IPS-NIHi7 (cell line): Measurements from ENCODE around the gene AP5S1.

Source experiments
- DNase-seq: peaks from one replicate; pipeline ENCODE4 v3.0.0; 2012; ENCODE audit warnings: mixed read lengths; ENCODE audit errors: extremely low spot score

The AP5S1 gene

DNA sequence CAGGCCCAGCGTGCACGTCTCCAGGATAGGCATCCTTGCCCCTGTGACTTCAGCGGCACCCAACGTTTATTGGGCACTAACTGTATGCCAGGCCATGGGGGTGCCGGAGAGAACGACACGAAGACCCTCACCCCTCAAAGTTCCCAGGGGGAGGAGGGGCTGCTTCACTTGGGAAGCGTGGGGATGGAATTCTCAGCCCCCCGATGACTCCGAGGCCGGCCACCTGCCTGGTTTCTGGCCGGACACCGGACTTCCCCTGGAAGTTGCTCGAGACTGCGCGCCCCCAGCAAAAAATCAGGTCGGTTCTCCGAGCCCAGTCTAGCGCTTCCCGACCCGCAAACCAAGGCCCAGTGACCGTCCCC is 26.0 kb downstream of the AP5S1 start:
- DNase-seq = no peak

DNA sequence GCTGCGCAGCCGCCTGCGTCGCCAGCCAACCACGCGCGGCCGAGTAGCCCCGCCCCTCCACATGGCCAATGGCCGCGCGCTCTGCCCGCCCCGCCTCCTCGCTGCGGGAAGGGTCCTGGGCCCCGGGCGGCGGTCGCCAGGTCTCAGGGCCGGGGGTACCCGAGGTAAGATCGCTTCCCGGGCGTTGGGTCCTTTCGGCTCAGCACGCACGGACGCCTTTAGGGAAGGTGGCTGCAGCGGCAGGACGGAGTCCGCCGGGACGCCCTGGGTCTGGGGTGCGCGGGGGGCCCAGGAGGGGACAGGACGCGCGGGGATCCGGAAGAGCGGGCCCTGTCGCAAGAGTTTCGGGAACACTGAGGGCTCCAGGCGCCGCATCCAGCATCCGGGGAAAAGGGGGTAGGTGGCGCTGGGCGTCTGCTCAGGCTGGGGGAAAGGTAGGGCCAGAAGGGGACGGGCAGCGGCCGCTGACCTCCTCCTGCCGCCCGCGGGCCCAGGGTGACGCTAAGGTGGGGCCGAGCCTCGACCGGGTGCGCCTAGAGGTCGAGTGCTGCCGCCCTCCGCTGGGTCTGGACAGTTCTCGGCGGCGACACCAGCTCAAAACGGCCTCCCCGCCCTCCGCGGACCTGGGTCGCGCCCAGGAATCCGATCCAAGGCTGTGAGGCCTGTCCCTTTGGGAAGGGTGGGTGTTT is 26.5 kb downstream of the AP5S1 start, which contains the start of gene MAVS:
Gene MAVS (plus strand): TSS at position 95 of the 689 bp plus-strand sequence. CDS start 7,791 bp downstream, outside the sequence.
- DNase-seq = peak; percentile 98

DNA sequence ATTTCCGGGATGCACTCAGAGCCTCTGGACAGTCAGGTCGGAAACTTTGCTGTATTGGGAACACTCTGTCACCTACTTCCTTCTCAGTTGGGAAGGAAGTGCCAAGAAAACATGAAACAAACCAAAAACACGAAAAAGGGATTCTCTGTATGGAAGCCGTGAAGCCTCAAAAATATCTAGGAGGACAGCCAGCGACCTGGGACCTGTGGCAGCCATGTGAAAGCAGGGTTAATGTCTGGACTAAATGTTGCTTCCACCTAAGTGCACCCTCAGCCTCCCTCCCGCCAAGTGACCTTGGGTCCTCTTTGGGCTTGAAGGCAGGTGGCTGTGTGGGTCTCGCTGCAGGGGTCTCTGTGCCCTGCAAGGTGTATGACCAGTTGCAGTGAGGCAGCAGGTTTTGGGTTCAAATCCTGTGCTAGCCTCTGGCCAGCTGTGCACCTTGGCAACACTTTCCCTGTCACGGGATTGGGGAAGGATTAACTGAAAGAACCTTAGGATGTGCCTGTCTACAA is 27.1 kb downstream of the AP5S1 start:
- DNase-seq = no peak

DNA sequence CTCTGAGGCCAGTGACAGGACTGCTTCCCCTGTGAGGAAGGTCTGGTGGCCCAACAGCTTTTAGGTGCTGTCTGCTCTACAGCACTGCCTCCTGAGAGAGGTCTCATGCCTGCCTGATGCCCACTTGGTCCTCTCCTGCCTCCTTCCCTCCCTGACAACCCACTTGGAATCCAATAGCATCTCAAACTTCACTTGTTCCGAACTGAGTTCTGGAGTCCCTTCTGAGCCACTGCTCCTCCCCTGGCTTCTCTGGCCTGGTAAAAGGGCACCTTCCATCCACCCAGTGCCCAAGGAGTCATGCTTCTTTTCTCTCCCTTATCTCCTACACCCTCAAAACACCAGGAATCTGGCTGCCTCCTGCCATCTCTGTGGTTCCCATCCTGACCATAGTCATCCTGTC is 28.2 kb downstream of the AP5S1 start:
- no peak for DNase-seq

DNA sequence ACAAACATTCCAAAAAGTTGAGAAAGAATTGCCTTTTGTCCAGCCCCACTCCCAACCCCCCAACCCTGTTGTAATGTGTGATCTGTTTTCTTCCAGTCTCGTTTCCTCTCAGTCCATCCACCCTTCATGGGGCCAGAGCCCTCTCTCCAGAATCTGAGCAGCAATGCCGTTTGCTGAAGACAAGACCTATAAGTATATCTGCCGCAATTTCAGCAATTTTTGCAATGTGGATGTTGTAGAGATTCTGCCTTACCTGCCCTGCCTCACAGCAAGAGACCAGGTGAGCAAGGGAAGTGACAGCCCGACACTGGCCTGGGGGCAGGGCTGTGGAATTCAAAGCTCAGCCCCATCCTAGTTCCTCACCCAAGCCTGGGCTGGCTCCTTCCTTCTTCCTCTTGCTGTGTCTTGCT is 34.1 kb downstream of the AP5S1 start:
- no peak for DNase-seq

DNA sequence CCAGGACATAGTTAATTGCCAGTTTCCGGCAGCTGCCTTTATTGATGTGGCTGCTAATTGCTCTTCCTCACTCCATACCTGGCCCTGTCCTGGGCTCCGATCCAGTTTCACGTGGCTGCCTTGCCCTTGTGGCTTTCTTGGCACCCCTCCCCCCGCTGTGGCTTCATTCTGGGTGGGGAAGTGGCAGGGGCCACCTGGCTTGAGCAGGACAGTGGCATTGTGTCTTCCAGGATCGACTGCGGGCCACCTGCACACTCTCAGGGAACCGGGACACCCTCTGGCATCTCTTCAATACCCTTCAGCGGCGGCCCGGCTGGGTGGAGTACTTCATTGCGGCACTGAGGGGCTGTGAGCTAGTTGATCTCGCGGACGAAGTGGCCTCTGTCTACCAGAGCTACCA is 37.1 kb downstream of the AP5S1 start:
- DNase-seq = no peak

DNA sequence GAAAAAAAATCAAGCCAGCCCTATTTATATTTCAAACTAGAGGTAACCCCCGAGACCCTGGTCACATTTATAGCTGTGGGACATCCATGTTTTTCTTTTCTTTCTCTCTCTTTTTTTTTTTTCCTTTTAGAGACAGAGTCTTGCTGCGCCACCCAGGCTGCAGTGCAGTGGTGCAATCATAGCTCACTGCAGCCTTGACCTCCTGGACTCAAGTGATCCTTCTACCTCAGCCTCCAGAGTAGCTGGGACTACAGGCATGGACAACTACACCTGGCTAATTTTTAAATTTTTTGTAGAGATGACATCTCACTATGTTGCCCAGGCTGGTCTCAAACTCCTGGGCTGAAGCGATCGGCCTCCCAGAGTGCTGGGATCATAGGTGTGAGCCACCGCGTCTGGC is 38.3 kb downstream of the AP5S1 start:
- DNase-seq = no peak

DNA sequence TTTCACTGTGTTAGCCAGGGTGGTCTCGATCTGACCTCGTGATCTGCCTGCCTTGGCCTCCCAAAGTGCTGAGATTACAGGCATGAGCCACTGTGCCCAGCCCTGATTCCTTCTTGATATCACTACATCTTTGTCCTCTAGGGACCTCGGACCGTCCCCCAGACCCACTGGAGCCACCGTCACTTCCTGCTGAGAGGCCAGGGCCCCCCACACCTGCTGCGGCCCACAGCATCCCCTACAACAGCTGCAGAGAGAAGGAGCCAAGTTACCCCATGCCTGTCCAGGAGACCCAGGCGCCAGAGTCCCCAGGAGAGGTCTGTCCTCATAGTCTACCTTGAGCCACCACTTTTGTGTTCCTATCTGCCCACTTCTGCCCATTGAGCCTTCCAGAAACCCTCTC is 40.8 kb downstream of the AP5S1 start:
- DNase-seq = no peak

DNA sequence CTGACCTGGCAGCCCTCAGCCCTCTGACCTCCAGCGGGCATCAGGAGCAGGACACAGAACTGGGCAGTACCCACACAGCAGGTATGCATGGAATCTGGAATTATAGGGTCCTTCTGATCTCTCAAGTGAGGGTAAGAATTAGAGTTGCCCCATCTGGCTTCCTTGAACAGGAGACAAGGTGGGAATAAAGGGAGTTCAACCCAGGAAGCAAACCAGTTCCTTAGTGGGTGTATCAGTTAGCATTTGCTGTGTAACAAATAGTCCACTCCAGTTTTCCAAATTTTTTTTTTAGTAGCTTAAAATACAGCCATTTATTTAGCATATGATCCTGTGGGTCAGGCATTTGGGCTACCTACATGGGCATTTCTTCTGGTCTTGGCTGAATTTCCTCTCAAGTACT is 42.0 kb downstream of the AP5S1 start:
- no peak for DNase-seq

DNA sequence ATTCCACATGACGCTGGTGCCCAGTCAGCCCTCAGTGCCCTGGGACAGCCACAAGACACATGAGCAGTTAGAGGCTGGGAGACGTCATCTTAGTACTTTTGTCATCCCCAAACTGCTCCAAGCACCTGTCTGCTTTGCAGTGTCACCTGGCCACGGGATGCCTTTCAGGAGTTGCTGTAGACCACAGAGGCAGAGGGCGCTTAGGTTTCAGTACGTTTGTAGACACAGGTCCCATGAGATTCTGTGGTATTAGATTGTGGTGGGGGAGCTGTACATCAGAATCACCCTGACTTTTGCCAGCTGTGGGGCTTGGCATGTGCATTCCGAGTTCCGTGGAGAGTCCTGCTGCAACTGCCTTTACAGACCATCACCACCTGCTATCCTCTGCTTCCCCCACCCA is 43.0 kb downstream of the AP5S1 start:
- no peak for DNase-seq

DNA sequence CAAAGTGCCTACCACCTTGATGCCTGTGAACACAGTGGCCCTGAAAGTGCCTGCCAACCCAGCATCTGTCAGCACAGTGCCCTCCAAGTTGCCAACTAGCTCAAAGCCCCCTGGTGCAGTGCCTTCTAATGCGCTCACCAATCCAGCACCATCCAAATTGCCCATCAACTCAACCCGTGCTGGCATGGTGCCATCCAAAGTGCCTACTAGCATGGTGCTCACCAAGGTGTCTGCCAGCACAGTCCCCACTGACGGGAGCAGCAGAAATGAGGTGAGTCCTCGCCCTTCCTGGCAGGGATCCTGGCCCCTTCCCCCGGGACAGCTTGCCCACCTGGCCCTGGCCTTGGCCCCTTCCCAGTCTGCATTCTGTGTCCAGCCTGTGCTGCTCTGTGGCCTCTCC is 44.2 kb downstream of the AP5S1 start:
- DNase-seq = no peak

DNA sequence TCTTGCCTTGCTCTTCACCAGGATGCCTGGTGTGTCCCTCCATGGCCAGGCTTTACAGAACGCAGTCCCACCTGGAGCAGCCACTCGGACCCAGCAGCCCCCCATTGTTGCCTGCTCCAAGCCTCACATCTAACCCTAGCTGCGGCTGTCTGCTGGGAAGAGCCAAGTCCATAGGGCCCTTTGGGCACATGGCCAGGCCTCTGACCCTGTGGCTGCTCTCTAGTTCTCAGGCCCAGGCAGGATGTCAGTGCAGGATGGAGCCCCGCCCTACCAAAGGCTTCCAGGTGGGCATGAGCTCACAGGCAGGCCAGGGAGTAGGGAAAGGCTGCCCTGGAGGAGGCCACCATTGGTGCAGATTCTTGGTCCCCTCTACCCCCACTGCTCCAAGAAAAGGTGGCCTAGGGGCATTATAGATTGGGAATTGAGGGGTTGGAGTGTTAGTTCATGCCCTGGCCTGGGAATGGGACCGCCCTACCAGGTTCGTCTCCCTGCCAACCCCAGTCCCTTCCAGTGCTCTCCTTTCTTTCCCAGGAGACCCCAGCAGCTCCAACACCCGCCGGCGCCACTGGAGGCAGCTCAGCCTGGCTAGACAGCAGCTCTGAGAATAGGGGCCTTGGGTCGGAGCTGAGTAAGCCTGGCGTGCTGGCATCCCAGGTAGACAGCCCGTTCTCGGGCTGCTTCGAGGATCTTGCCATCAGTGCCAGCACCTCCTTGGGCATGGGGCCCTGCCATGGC is 45.0 kb downstream of the AP5S1 start:
- DNase-seq = no peak

DNA sequence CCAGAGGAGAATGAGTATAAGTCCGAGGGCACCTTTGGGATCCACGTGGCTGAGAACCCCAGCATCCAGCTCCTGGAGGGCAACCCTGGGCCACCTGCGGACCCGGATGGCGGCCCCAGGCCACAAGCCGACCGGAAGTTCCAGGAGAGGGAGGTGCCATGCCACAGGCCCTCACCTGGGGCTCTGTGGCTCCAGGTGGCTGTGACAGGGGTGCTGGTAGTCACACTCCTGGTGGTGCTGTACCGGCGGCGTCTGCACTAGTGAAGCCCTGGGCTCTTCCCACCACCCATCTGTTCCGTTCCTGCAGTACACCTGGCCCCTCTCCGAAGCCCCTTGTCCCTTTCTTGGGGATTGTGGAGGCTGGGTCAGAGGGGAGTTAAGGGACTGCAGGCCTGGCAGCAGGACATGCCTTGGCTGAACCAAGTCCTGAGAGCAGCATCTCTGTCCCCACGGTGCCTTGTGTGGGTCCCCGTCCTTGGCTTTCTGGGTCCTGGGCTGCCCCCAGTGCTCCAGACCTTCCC is 45.6 kb downstream of the AP5S1 start:
- no peak for DNase-seq

DNA sequence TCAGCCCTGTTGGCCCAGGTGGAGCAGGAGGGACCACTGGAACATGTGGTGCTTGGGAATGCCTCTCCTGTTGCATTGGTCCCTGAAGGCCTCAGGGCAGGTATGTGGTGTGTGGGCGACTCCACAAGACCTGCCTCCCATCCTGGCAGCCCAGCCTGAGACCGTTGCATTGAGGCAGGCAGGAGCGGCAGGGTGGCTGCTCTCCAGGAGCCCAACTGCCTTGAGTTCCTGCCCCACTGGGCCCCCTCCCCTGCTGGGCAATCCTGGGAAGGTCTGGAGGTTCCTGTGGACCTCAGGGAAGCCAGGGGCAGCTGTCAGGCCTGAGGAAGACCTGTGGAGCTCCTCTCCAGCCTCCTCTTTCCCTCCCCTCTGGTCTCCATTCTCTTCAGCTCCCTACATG is 46.1 kb downstream of the AP5S1 start:
- no peak for DNase-seq

DNA sequence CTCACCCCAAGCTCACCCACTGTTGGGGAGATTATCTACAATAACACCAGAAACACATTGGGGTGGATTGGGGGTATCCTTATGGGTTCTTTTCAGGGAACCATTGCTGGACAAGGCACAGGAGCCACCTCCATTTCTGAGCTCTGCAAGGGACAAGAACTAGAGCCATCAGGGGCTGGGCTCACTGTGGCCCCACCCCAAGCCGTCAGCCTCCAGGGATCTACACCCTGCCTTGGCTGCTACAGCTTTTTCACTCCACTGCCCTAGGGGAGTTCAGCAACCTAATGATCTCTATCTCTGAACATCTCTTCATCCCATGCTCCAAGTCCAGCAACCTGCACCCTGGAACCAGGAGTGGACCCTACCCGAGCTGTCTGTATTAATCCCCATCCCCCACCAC is 47.5 kb downstream of the AP5S1 start:
- DNase-seq = no peak

DNA sequence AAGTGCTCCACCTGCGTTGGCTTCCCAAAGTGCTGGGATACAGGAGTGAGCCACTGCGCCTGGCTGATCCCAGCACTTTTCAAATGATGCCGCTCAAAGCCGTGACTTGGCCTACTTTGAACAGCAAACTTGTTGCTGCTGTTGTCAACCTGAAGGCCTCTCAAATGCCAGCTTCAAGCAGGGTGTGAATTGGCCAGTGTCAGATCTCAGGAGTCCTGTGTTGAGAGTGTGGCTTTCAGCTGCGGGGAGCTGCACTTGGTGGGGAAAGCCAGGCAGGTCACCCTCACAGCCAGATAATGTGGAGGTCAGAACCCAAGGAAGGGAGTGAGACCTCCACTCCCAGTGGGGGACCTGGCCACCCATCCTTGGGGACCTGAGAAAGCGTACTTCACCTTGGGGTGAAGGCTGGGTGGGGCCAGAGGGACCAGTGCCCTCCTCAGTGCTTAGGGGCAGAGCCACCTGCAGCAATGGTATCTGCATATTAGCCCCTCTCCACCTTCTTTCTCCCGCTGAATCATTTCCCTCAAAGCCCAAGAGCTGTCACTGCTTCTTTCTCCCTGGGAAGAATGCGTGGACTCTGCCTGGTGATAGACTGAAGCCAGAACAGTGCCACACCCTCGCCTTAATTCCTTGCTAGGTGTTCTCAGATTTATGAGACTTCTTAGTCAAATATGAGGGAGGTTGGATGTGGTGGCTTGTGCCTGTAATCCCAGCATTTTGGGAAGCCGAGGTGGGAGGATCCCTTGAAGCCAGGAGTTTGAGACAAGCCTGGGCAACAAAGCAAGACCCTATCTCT is 49.7 kb downstream of the AP5S1 start:
- DNase-seq = no peak

DNA sequence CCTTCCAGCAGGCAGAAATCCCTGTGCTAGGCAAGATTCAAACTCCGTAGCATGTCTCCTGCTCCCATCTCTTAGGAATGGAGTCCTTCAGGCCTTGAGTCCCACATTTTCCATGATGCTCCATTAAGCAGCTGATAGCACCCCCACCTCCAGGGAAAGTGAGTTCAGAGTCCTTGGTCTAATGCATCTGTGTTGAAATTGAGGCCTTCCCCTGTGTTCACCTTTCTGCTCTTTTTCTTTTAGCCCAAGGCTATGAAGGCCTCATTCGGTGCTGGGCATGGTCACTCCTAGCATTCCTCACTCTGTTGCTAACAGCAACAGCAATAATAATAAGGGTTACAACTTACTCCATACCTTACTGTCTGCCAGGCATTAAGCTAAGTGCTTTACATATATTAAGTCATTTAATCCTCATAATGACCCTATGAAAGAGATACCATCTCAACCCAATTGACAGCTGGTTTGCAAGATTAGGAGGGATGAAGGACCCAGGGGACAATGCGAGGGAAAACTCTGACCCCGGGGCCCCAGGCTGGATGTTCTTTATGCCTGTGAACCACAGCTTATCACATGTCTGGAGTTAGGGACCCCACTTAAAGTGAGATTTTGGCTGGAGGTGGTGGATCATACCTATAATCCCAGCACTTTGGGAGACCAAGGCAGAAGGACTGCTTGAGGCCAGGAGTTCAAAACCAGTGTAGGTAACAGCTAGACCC is 51.4 kb downstream of the AP5S1 start:
- DNase-seq = no peak

DNA sequence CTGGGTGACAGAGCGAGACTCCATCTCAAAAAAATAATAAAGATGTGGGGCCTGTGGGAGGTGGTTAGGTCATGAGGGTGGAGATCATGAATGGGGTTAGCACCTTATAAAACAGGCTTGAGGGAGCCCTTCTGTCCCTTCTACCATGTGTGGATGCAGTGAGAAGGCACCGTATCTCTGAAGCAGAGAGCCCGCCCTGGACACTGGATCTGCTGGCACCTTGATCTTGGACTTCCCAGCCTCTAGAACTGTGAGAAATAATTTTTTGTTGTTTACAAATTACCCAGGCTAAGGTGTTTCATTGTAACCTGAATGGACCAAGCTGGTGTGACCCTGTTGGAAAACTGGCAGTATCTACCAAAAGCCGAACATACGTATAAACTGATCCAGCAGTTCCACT is 53.2 kb downstream of the AP5S1 start:
- no peak for DNase-seq

DNA sequence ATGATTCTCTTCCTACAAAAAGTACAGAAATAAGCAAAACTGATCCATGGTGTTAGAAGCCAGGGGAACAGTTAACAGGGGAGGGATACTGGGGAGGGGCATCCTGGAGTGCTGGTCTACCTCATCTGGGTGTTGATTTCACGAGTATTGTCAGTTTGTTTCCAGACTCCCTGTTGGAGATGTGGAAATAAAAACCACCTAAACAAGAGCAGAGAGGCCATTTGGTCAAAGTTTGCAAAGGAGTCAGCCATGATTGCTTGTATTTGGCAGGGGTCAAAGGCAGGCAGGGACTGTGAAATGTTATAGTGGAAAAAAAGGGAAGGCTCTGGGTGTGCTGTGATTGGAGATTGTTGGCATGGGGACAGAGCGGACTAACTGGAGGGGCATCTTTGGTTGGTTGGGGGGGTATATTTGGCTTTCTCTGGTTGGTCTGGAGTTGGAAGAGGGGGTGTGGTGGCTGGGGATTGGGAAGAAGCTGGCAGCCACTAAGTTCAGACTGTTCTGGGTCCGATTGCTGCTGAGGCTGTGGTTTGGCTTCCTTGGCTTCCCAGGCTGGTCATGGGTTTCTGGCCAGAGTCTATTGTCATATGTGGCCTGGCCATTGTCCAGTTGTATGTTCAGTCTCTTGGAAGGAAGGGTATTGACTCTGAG is 54.0 kb downstream of the AP5S1 start:
- DNase-seq = no peak

DNA sequence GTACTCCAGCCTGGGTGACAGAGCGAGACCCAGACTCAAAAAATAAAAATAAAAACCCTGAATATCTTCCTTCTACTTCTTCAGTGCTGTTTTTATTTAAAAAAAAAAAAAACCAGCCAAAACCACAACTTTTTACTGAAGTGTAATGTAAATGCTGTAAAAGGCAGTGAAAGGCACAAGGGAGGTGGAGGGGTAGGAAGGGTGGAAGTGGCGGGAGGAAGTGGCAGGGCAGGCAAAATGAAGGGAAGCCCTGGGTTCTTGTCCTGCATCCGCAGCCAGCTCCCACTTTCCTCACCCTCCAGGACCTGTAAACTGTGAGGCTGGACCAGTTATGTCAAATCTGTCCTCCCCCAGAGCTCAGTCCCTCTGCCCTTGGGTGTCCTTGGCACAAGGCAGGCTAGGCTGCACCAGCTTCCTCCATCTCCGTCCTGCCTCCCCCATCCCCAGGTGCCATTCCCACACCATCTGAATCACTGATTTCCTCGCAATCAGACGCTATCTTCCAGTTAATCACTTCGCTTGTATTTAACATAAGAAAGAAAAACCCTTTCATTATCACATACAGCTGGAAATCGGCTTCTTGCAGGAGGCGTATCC is 55.1 kb downstream of the AP5S1 start:
- DNase-seq = no peak

DNA sequence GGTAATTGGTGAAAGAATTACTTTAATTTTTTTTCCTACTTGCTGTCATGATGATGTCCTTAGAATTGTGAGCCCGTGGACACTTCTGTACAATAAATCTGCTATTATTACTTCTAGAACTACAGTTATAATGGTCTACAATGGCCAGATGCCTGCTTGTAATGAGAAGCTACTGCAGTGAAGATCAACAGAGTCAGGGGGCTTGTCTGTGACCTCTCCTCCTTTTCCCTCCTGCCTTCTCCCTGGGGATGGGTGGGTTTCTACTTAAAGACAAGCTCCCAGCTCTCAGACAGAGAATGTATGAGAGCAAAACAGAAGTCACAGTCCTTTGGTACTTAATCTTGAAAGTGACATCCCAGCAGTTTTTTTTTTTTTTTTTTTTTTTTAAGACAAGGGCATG is 55.7 kb downstream of the AP5S1 start:
- DNase-seq = no peak
